K562 (cell line): ENCODE data around the gene SRPK3. TPM values are rescaled to one million over a fixed set of nuclear protein-coding genes. Genes with fewer than 3 reads are reported as not detected.

Experiments
- ATAC-seq: fragments of 200-7000 bp; cut with Tn5 transposase; 3 replicates; pipeline ENCODE4 v1.9.1; 2020; ENCODE audit warnings: moderate library complexity
- BruUV-seq: library from RNA; stranded (reverse); fragments of 400-500 nt; replicated peaks from 2 replicates; lab custom pipeline; 2021; lab: Mats Ljungman, UMichigan
- CTCF ChIA-PET: fragments of 300-600 bp; formaldehyde crosslinking; extraction: SDS; loops from one replicate; lab custom pipeline; 2021; ENCODE audit warnings: low intra/inter-chr PET ratio; lab: Yijun Ruan, JAX
- POLR2A ChIA-PET: fragments of 300-600, 350-650 bp; sonication (Branson Sonifier 250); formaldehyde crosslinking; extraction: SDS; loops from one replicate; lab custom pipeline; 2021; ENCODE audit warnings: antibody characterized with exemption, inconsistent platforms; lab: Yijun Ruan, JAX
- DNase-seq, 4 experiments: peaks; one replicate each; pipeline versions ENCODE4 v3.0.0 to v3.0.0-alpha.2; 2011 to 2018; ENCODE audit warnings: low spot score in 3 of 4, mixed read lengths in 3 of 4; ENCODE audit errors: extremely low read depth in 1 of 4
- FAIRE-seq: peaks from 2 replicates; lab custom pipeline; 2011; peaks lifted over from hg19 to GRCh38; lab: Jason Lieb, UNC
- H2AFZ ChIP-seq: 2 replicates; pipeline ENCODE4 v1.6.0; 2011; ENCODE audit warnings: low read depth, low read length, control low read depth, inconsistent platforms
- H3K27ac ChIP-seq: fragments of 200-600 bp; 3 replicates; pipeline ENCODE4 v1.8.0; 2011; ENCODE audit warnings: low read depth, mild to moderate bottlenecking, control low read depth, inconsistent platforms, low read length, moderate library complexity, mixed read lengths; ENCODE audit errors: extremely low read depth
- H3K27me3 ChIP-seq, 2 experiments: fragments of 300-600 bp in 1 of 2; 2 replicates in 1 of 2; 3 replicates in 1 of 2; pipeline versions ENCODE4 v1.6.0 to v1.8.0; 2011; ENCODE audit warnings: inconsistent platforms in 2 of 2, low read length in 2 of 2, mild to moderate bottlenecking in 1 of 2, mixed read lengths in 1 of 2, moderate library complexity in 1 of 2; ENCODE audit not compliant: control insufficient read depth in 2 of 2, insufficient read depth in 2 of 2
- H3K36me3 ChIP-seq: fragments of 300-600 bp; 3 replicates; pipeline ENCODE4 v1.8.0; 2011; ENCODE audit warnings: mild to moderate bottlenecking, low read length, inconsistent platforms; ENCODE audit not compliant: control insufficient read depth, insufficient read depth
- H3K4me1 ChIP-seq, 2 experiments: fragments of 200-600 bp in 1 of 2; replicated peaks in 1 of 2; 2 replicates in 1 of 2; 3 replicates in 1 of 2; pipeline versions ENCODE4 v1.5.1 to v1.8.0; 2011; ENCODE audit warnings: inconsistent platforms in 2 of 2, low read length in 2 of 2, mild to moderate bottlenecking in 1 of 2, mixed read lengths in 1 of 2, moderate library complexity in 1 of 2; ENCODE audit not compliant: control insufficient read depth in 2 of 2, insufficient read depth in 2 of 2
- H3K4me2 ChIP-seq: 2 replicates; pipeline ENCODE4 v1.6.1; 2011; ENCODE audit warnings: low read length, control low read depth, inconsistent platforms, mixed read lengths; ENCODE audit not compliant: insufficient read depth
- H3K4me3 ChIP-seq: fragments of 200-600 bp; sonication (generic), shearing (Covaris generic); 2 replicates; pipeline ENCODE4 v1.5.1; 2016; ENCODE audit warnings: control low read depth, inconsistent platforms
- H3K79me2 ChIP-seq: fragments of 200-600 bp; 3 replicates; pipeline ENCODE4 v1.8.0; 2011; ENCODE audit warnings: low read length, inconsistent platforms; ENCODE audit not compliant: control insufficient read depth, insufficient read depth
- H3K9ac ChIP-seq, 2 experiments: 2 replicates each; pipeline versions ENCODE4 v1.6.0 to v1.6.1; 2011; ENCODE audit warnings: low read depth in 2 of 2, low read length in 2 of 2, control low read depth in 1 of 2, inconsistent platforms in 1 of 2, mild to moderate bottlenecking in 1 of 2, mixed read lengths in 1 of 2; ENCODE audit not compliant: insufficient read depth in 1 of 2
- H3K9me1 ChIP-seq: one replicate; pipeline ENCODE4 v1.6.0; 2011; ENCODE audit warnings: inconsistent platforms, mild to moderate bottlenecking, low read length, moderate library complexity; ENCODE audit not compliant: control insufficient read depth, insufficient read depth
- H3K9me3 ChIP-seq: replicated peaks from 2 replicates; pipeline ENCODE4 v1.5.1; 2011; ENCODE audit warnings: low read depth, low read length, inconsistent platforms; ENCODE audit not compliant: control insufficient read depth, insufficient read depth
- H4K20me1 ChIP-seq: replicated peaks from 2 replicates; pipeline ENCODE4 v1.6.1; 2011; ENCODE audit warnings: low read length, inconsistent platforms, mixed read lengths; ENCODE audit not compliant: control insufficient read depth, insufficient read depth
- GTF2F1 ChIP-seq: IDR thresholded peaks from 2 replicates; pipeline ENCODE4 v1.6.1; 2011; ENCODE audit warnings: low read depth, low read length, improper control_type of control experiment
- MAX ChIP-seq: sonication (generic); formaldehyde crosslinking; IDR thresholded peaks from 2 replicates; pipeline ENCODE4 v1.9.0; 2022; ENCODE audit warnings: mild to moderate bottlenecking, missing genetic modification reagents
- POLR2A ChIP-seq: fragments of 450-650 bp; conservative IDR thresholded peaks from 2 replicates; pipeline ENCODE4 v1.6.1; 2016
- POLR2G ChIP-seq: fragments of 200-400 bp; formaldehyde crosslinking; IDR thresholded peaks from 2 replicates; pipeline ENCODE4 v1.6.1; 2017; ENCODE audit warnings: low read depth, mild to moderate bottlenecking, antibody characterized with exemption, low read length, moderate library complexity
- ZBTB34 ChIP-seq: fragments of 250-450 bp; sonication (Bioruptor Pico); IDR thresholded peaks from 2 replicates; pipeline ENCODE4 v1.8.0; 2021; ENCODE audit warnings: mild to moderate bottlenecking, moderate library complexity
- ZBTB7A ChIP-seq: IDR thresholded peaks from 2 replicates; pipeline ENCODE4 v1.6.1; 2011; ENCODE audit warnings: low read depth, mild to moderate bottlenecking, low read length, moderate library complexity, borderline replicate concordance; ENCODE audit not compliant: control insufficient read depth
- ZFP30 ChIP-seq: fragments of 250-450 bp; sonication (Bioruptor Pico); IDR thresholded peaks from 2 replicates; pipeline ENCODE4 v1.8.0; 2022; ENCODE audit warnings: moderate library complexity, mild to moderate bottlenecking, inconsistent platforms, borderline replicate concordance
- ZNF518B ChIP-seq: fragments of 250-450 bp; sonication (Bioruptor Pico); IDR thresholded peaks from 2 replicates; pipeline ENCODE4 v1.5.0; 2021; ENCODE audit warnings: mild to moderate bottlenecking, moderate library complexity
- ZNF77 ChIP-seq: fragments of 250-450 bp; sonication (Bioruptor Pico); IDR thresholded peaks from 2 replicates; pipeline ENCODE4 v1.5.0; 2020
- WGBS: fragments of 100-300 bp; shearing (Covaris generic); methylation state at CpG from one replicate; pipeline ENCODE4 v1.1.6; 2016; ENCODE audit warnings: low coverage, mixed read lengths; ENCODE audit not compliant: insufficient coverage; ENCODE audit errors: missing lambda C conversion rate; 5-methylcytosine and 5-hydroxymethylcytosine counted together
- in situ Hi-C: fragments of 300-500 bp; cut with MboI; formaldehyde crosslinking; loops from 4 replicates; pipeline ENCODE4 v1.15.0; 2018; ENCODE audit warnings: inconsistent platforms, mixed read lengths
- intact Hi-C: fragments of 100-400 bp; cut with micrococcal nuclease; formaldehyde crosslinking; loops from 2 replicates; pipeline ENCODE4 v1.14.2; 2022
- polyA plus RNA-seq, 8 experiments: library from polyadenylated mRNA; depleted of rRNA in 4 of 8; stranded (reverse) in 5 of 8; unstranded in 3 of 8; fragments of >200 nt; fragmentation: Nextera tagmentation in 2 of 8; fragmentation: Illumina TruSeq in 1 of 8; extraction: Ambion mirVana in 2 of 8; extraction: Trizol in 1 of 8; gene quantifications; 2 replicates each; pipeline versions ENCODE4 v1.2.1 to v1.2.3, GENCODE V29; 2011 to 2014; ENCODE audit warnings: inconsistent platforms in 1 of 8, missing spikeins in 1 of 8
- total RNA-seq, 7 experiments: library from RNA; depleted of rRNA in 6 of 7; stranded (reverse); fragments of >200 nt in 6 of 7; fragmentation: Illumina TruSeq in 2 of 7; extraction: Trizol in 2 of 7; gene quantifications; 2 replicates each; pipeline versions ENCODE4 v1.2.1 to v1.2.3, GENCODE V29; 2011 to 2021; ENCODE audit warnings: low replicate concordance in 1 of 7

SRPK3 gene
- total and polyA plus RNA-seq, 9 of the 15 experiments (the other 6 are each of a cell fraction or from before 2014, with no cell fraction given), result 0.01 to 0.09 (median 0.04) TPM; not detected in 2

GRCh38 chrX:153800746-153801145, 19.9 kb downstream of the SRPK3 start:
- ATAC-seq (no peak), FAIRE-seq (no peak), DNase-seq (no peak)
- no TSS peak for BruUV-seq
- Histone ChIP-seq H3K9ac (no peak overlapping the region), H3K9me1 (no peaks in the 10 kb centered on the region), H3K4me2 (no peak overlapping the region), H3K4me1 (peaks cover 2 to 51% of the 10 kb centered on the region in 2 experiments; a peak in 3 of 5 replicates), H3K9me3 (no peaks in the 10 kb centered on the region), H4K20me1 (no peaks in the 10 kb centered on the region; the same call in 1 of the 2 replicates), H3K27ac (no peak overlapping the region), H3K36me3 (peaks cover 37% of the 10 kb centered on the region; the same call in 1 of the 3 replicates), H2AFZ (no peak overlapping the region), H3K79me2 (peaks cover 10% of the 10 kb centered on the region), H3K4me3 (no peak overlapping the region), H3K27me3 (peaks cover 0 to 3% of the 10 kb centered on the region in 2 experiments; a peak in 3 of 5 replicates)
- in situ Hi-C loops (no loop called here), intact Hi-C loops (no loop called here)
- TF ChIP-seq POLR2A (peak; percentile 10; the same call in 1 of the 2 replicates), GTF2F1 (no peak)
- 44% methylated on average over 6 of the region's 7 CpGs for WGBS
- POLR2A ChIA-PET, result interaction anchor here (0.6 kb wide), 1 partner anchor 220 kb away, joined by 3 read pairs; no protein-coding TSS in a partner anchor
- CTCF ChIA-PET, result no interaction called here

GRCh38 chrX:153801669-153802068, 20.8 kb downstream of the SRPK3 start:
- Histone ChIP-seq H3K9ac (no peak overlapping the region; a peak in 1 of 4 replicates), H4K20me1 (no peaks in the 10 kb centered on the region; the same call in 1 of the 2 replicates)
- TF ChIP-seq POLR2G, result peak; percentile 29; the same call in 1 of the 2 replicates
- no peak for TF ChIP-seq ZNF77
- TF ChIP-seq ZNF518B (CRISPR knock-in tag), result no peak
- no peak for TF ChIP-seq ZBTB7A
- TF ChIP-seq MAX (CRISPR knock-in tag), result peak; percentile 14; the same call in 1 of the 2 replicates
- no peak for TF ChIP-seq POLR2A
- no peak for TF ChIP-seq ZFP30
- no peak for TF ChIP-seq ZBTB34 (CRISPR knock-in tag)
- TF ChIP-seq, all 486 proteins: peak for 2
- intact Hi-C loops (no loop called here), in situ Hi-C loops (no loop called here)
- H3K36me3 ChIP-seq, result peaks cover 27% of the 10 kb centered on the region; the same call in 1 of the 3 replicates
- H3K27me3 ChIP-seq, result peaks cover 0 to 12% of the 10 kb centered on the region in 2 experiments; a peak in 3 of 5 replicates
- DNase-seq, result no peak
- CTCF ChIA-PET, result no interaction called here
- FAIRE-seq, result no peak
- peaks cover under 1% of the 10 kb centered on the region; the same call in 2 of the 3 replicates for H3K79me2 ChIP-seq
- H3K4me3 ChIP-seq, result no peak overlapping the region
- POLR2A ChIA-PET, result interaction anchor here (0.5 kb wide), 1 partner anchor 68 kb away, joined by 3 read pairs; no protein-coding TSS in a partner anchor
- H2AFZ ChIP-seq, result no peak overlapping the region
- 22% methylated on average over 6 of the region's 8 CpGs for WGBS
- no peaks in the 10 kb centered on the region for H3K9me1 ChIP-seq
- BruUV-seq, result no TSS peak
- peaks cover 0 to 46% of the 10 kb centered on the region in 2 experiments; a peak in 2 of 5 replicates for H3K4me1 ChIP-seq
- H3K9me3 ChIP-seq, result no peaks in the 10 kb centered on the region
- H3K4me2 ChIP-seq, result no peak overlapping the region
- no peak overlapping the region for H3K27ac ChIP-seq
- ATAC-seq, result no peak
